MM.1S (cell line): ENCODE measurements around the gene EFNA5.

Experiments
- EZH2 ChIP-seq: fragments of 300-600 bp; sonication (generic); optimal IDR thresholded peaks from 2 replicates; pipeline ENCODE3; 2017; ENCODE audit warnings: low read depth, mild to moderate bottlenecking, antibody characterized with exemption, low read length, mixed read lengths
- EZH2phosphoT487 ChIP-seq: fragments of 300-600 bp; sonication (generic); IDR thresholded peaks from 2 replicates; pipeline ENCODE4 v1.6.1; 2018; ENCODE audit warnings: antibody characterized with exemption, low read length
- TF ChIP-seq, protein P1 (sequence below): fragments of 300-600 bp; sonication (generic); IDR thresholded peaks from 2 replicates; pipeline ENCODE4 v1.5.1; 2016; ENCODE audit warnings: antibody characterized with exemption, low read length, mixed read lengths

DNA sequence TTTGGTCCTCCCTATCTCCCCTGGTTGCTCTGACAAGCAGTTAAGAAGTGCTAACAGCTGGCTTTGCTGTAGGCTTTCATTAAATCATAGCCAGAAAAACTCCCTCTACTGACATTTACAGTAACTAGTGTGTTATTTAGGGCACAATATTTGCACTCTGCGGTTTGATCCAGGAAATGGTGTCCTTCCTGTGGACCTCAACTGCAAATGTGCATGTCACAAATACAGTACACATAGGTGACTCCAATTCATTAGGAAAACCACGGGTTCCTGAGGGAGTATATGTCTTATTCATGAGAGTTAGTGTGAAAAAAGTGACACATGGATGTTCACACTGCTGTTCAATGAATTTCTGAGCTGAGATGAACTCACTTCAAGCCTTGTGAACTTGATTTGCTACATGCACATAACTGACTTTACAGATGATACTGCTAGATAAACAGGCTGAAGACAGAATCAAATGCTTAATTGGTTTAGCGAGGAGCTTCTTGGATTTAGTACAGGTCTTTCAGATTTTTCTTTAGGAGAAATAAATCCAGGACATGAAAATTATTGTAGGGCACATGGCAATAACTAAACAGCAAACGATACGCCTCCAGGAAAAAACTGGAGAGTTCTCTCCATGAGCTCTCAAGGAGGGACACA is 281.5 kb downstream of the EFNA5 start:
- TF ChIP-seq, protein P1, sequence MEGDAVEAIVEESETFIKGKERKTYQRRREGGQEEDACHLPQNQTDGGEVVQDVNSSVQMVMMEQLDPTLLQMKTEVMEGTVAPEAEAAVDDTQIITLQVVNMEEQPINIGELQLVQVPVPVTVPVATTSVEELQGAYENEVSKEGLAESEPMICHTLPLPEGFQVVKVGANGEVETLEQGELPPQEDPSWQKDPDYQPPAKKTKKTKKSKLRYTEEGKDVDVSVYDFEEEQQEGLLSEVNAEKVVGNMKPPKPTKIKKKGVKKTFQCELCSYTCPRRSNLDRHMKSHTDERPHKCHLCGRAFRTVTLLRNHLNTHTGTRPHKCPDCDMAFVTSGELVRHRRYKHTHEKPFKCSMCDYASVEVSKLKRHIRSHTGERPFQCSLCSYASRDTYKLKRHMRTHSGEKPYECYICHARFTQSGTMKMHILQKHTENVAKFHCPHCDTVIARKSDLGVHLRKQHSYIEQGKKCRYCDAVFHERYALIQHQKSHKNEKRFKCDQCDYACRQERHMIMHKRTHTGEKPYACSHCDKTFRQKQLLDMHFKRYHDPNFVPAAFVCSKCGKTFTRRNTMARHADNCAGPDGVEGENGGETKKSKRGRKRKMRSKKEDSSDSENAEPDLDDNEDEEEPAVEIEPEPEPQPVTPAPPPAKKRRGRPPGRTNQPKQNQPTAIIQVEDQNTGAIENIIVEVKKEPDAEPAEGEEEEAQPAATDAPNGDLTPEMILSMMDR, result no peak; the same call in 1 of the 2 replicates
- TF ChIP-seq EZH2, result no peak
- no peak for TF ChIP-seq EZH2phosphoT487
